Keratinocyte (primary cell): ENCODE measurements around the gene FAM237A.

Experiments used
- CTCF ChIP-seq, 3 experiments: IDR thresholded peaks in 1 of 3; conservative IDR thresholded peaks in 1 of 3; optimal IDR thresholded peaks in 1 of 3; 2 replicates in 2 of 3; 3 replicates in 1 of 3; pipeline versions ENCODE3 to v1.5.1; 2011; ENCODE audit warnings: low read length in 3 of 3, mild to moderate bottlenecking in 3 of 3, moderate library complexity in 2 of 3, control low read depth in 1 of 3, inconsistent platforms in 1 of 3; ENCODE audit not compliant: insufficient read depth in 2 of 3; ENCODE audit errors: extremely low read depth in 1 of 3
- EZH2 ChIP-seq: IDR thresholded peaks from one replicate; pipeline ENCODE4 v1.6.1; 2012; ENCODE audit warnings: inconsistent platforms, mild to moderate bottlenecking, low read length, moderate library complexity

GRCh38 chr2:206688453-206688852 is 46.2 kb downstream of the FAM237A start:
- TF ChIP-seq CTCF (optimal IDR thresholded peaks at IDR 0.05 in 1 of 3, IDR thresholded peaks at IDR 0.05 in 1 of 3, conservative IDR thresholded peaks at IDR 0.05 in 1 of 3; ENCODE audit: extremely low read depth in 1 of 3, insufficient read depth in 2 of 3, low read length in 3 of 3) = no peak
- no peak for TF ChIP-seq EZH2
